Activated CD4-positive, alpha-beta T cell treated with anti-CD3 and anti-CD28 coated beads, Interleukin-10, Interleukin-2, amounts not matched to agents 100 ng/mL and 50 ng/mL, durations not matched to agents 16 hours and 8 hours (primary cell): Measurements from ENCODE around the gene GPX2.
"Not testable (repeated sequence)": the region's sequence is repeated elsewhere in the genome, so short reads cannot be mapped to it uniquely, and the experiment has no call there.

Experiments used
- DNase-seq: peaks from one replicate; pipeline ENCODE4 v3.0.0-alpha.2; 2020

GPX2 gene

DNA sequence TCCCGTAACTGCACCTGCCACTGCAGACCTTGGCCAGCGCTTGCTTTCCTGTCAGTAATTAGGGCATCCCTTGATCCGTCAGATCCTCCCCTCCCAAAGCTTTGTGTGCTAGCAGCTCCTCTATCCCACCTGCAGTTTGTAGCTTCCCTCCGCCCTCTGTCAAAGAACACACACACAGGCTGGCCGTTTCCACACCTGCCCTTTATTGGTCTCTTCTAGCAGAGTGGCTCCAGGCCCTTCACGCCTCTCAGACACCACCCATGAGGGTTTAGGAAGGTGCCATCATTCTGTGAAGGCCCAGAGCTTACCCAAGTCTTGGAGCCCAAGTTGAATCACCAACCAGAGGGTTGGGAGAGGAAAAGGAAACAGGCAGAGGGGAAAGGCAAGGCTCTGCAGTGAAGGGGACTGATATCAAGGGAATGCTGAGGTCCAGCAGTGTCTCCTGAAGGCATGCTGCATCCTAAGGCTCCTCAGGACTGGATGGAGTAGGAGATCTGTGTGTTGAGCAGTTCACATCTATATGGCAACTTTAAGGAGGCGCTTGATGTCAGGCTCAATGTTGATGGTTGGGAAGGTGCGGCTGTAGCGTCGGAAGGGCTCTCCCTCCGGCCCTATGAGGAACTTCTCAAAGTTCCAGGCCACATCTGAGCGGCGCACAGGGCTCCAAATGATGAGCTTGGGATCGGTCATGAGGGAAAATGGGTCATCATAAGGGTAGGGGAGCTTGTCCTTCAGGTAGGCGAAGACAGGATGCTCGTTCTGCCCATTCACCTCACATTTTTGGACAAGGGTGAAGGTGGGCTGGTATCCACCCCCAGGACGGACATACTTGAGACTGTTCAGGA lies 3.4 kb downstream of the GPX2 start:
- DNase-seq: no peak

DNA sequence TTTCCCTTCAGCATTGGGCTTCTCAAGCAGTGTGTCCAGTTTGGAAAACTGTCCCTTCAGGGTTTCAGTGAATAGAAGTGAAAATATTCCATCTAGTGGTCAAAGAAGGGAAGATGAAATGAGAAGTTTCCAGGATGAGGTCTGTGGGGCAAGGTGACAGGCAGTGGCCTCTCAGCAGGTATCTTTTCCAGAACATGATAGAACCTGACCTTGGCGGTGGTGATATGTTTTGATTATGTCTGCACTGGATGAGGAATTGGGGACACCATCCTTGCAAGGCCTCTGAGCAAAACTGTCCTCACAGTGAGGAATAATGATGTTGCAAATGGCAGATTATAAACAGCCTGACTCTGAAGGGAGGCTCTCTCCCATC lies 4.7 kb downstream of the GPX2 start:
- DNase-seq: no peak

DNA sequence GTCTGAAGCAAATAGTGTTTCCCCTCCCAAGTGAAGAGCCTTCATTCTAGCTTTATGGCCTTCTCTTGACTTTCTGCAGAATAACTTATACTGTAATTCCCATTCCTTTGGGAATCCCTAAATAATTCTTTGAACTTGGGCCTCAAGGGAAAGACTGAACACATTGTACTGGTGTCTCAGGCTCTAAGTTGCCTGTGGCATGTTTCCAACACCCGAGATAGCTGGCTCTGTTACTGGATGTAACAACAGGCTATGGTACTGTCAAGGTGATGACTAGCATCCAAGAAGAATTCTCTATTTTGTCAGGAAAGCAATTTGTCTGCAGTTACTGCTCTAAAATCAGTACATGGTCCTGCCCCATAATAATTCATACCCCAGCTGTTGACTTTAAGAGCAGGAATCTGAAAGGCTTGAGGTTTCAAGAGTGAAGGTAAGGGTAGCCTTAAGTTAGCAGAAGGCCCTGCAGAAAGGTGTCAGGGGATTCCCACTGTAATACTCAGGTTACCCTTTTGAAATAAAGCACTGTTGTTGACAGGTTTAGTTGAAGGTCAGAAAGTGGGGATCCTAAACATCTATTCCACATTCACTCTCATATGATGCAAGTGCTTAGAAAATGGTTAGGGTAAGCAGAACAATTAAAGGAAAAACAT lies 5.2 kb downstream of the GPX2 start:
- no peak for DNase-seq

DNA sequence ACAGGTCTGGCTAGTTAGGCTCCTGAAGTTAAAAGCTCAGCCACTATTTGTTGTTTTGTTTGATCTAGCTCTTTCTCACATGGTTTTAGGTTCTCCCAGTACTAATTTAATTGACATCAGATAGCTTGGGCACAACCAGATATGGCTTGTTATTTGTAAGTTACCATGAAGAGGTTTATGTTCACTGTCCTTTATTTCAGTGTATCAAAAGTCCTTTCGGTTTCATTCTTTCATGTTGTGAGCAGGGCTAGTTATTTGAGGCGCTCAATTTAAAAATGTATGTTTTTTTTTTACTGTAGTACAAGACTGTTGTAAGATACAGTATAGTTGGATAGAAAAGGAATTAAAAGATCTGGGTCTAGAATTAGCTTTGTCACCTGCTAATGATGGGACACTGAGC lies 7.0 kb downstream of the GPX2 start:
- no peak for DNase-seq

DNA sequence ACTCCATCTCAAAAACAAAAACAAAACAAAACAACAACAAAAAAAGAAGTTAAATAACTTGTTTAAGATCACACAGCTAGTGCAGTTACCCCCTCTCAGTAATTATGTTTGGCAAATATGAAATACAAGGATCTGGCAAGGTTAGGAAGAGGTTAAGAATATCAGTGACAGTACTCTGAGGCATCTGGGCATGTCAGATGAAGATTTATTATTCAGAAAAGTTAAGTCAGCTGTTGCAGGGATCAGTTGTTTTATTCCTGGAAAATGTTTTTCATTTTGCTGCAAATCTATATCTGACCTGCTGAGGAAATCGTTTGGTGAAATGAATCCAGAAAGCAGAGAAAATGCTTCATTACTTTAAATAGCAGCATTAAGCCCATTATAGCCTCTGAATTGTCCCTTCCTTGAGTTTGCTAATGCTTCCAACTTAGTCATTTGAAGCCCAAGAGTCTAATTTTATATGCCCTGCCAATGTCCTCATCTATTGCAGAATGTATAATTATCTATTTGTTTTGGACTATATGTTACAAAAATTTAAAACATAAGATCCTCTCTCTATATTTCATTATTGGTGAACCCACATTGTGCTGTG lies 8.1 kb downstream of the GPX2 start:
- no peak for DNase-seq

DNA sequence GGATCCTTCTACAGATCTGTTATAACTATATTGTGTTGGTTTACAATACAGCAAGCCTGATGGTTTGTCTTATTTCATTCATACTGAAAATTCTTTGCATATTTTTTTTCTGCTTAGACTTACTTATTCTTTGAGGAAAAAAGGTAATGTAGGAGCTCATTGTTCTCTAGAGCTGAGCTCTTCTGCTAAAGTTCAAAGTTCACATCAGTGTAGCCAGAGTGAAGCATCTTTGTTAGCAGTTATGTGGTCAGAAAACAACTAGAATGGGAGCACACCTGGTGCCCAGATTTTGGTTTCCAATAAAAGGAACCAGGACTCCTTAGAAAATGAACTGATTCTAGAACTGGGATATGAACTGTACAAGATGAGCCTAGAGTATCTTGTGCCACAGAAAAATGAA lies 10.3 kb downstream of the GPX2 start:
- DNase-seq: no peak

DNA sequence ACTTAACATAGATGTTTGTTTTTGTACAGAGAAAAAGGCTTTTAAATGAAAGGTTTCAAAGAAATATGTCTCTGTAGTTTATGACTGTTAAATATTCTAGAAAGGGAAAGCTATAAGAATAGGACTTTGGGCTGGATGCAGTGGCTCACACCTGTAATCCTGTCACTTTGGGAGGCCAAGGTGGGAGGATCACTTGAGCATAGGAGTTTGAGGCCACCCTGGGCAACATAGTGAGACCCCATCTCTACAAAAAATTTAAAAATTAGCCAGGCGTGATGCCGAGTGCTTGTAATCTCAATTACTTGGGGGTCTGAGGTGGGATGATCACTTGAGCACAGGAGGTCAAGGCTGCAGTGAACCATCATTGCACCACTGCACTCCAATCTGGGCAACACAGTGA lies 11.4 kb downstream of the GPX2 start:
- no peak for DNase-seq

DNA sequence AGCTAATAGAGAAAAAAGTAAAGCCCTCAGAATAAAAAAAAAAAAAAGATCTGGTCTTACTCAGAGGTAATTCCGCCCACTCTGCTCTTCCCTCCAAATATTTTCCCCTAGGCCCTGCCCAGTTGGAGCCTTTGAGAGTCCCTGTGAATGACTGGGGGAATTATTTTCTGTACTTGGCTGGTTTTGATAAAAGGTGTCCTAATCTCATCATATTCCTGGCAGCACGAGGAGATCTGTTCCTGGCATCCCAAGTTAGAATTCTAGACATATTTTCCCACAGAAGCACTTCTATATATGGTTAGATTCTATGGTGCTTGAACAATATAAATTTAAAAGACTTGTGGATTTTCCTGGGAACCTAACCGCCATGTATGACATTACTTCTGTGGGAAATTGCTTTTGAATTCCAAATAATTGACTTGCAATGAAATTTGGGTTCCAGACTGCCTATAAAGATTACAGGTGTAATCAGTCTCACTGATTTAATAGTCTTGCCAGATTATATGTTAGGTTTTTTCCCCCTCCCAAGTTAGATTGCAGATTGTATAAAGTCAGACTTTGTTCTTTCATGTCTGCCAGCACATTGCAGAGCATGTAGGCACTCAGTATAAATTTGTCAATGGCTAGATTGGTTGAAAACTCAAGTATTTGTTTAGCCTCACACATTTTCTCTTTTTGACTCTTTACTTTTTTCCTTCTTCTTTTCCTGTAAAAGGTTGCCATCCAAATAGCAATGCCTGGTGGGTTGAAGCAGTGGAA lies 12.3 kb downstream of the GPX2 start:
- no peak for DNase-seq

DNA sequence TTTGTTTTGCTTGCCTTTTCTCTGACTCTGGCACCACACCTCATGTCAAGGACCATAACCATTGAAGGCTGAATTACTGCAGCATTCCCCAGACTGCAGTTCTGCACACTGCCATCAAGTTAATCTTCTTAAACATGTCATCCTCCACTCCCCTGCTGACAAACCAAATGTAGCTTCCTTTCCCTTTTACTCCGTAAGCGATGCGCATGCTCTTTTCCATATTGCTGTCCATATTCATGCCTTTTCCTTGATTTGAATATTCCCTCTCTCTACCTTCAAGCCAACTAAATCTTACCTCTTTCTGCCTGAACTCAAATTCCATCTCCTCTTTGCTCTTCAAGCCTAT lies 13.6 kb downstream of the GPX2 start:
- no peak for DNase-seq

DNA sequence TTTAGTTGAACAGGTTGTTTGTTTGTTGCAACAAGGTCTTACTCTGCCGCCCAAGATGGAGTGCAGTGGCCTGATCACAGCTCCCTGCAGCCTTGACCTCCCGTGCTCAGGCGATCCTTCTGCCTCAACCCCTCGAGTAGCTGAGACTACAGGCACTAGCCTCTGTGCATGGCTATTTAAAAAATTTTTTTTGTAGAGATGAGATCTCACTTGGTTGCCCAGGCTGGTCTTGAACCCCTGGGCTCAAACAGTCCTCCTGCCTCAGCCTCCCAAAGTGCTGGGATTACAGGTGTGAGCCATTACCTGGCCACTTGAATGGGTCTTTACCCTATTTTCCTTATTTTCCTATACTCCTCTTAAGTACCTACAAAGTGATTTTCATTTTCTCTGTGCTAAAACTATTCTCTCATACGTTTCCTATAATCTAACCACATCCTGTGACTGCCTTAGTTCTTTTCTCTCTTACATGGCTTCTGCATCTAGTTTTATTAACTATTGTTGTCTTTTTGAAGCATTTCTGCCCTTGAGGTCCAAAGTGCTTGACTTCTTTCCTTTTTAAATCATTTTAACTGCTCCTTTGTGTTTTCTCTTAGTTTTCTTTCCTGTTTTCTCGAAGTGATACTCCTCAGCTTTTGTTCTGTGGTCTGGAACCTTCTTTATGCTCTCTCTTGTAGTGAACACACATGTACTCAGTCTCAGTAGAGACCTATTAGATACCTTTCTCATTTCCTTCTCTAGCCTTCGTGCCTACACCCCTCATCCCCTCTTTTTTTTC lies 14.1 kb downstream of the GPX2 start:
- peak; percentile 22 for DNase-seq

DNA sequence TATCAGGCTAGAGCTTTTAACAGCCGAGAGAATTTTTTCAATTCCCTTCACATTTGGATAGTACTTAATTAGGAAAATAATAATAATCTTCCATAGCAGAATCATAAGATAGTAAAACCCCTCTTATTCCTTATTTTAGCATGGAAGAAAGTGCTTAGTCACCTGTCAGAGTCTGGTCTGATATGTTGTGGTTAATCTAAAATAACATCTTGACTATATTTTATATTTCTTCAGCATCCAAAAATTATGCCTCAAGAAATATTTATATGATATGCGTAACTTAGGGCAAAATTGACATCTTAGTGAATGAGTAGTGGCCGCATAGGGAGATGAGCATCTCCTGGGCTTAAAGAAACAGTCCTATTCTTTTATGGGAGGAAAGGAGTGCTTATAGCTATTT lies 15.5 kb downstream of the GPX2 start:
- no peak for DNase-seq

DNA sequence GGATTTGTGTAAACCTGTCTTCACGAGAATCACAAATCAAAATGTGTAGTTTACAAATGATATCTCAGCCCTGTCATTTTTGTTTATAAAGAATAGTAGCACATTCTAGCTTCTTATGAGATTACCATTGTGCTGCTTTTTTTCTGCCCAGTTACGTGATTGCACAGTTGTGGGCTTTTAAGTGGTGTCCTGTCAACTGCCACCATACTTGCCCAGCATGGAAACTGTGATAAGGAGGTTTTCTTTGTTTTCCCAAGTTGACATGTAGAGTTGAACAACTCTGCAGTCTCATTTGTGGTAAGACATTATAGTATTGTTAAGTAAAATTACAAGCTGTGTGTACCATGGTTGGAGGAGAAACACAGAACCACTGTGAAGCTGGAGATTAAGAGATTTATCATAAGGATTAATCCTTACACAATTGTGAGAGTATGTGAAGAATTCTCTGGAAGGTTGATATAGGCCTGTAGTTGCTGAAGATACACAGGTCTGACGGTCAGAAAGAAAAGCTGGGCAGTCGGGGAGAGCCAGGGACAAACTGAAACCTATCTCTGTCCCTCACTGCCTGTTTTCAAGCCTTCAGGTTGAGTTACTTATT lies 16.0 kb downstream of the GPX2 start:
- DNase-seq: no peak

DNA sequence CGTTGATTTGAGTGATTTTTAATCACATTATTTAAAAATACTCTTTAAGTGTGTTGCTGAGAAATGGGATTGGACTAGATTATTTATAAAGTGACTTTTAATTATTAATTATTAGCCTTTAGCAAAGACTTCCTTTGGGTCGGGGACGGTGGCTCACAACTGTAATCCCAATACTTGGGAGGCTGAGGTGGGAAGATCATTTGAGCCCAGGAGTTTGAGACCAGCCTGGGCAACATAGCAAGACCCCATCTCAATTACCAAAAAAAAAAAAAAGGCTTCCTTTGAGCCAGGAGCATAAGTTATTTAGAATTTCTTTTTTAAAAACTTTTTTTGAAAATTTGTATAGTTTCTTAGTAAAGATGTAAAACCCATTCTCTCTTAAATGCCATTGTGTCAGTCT lies 19.5 kb downstream of the GPX2 start:
- no peak for DNase-seq

DNA sequence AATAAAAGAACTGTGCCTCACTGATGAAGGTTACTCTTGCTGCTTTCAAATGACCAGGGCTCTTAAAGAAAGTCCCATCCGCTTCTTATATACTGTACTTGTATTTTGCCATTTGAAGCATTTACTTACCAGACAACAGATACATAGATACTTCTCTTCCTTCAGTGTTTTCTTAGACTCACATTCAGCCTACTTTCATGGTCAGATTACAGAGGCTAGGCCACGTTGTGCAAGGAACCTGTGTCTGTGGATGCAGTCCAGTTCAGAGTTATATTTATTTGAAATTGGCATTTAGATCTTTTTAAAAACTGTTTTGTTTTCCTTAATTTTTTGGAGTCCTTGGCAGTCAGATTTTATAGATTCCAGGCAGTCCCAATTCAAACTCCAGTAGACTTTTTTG lies 22.1 kb downstream of the GPX2 start:
- DNase-seq: no peak

DNA sequence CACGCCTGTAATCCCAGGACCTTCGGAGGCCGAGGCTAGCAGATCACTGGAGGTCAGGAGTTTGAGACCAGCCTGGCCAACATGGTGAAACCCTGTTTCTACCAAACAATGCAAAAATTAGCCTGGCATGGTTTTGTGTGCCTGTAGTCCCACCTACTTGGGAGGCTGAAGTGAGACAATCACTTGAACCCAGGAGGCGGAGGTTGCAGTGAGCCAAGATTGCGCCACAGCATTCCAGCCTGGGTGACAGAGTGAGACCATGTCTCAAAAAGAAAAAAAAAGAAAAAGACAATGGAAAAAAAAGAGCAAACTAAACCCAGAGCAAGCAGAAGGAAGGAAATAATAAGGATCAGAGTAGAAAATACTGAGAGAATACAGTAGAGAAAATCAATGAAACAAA lies 22.9 kb downstream of the GPX2 start:
- no peak for DNase-seq

DNA sequence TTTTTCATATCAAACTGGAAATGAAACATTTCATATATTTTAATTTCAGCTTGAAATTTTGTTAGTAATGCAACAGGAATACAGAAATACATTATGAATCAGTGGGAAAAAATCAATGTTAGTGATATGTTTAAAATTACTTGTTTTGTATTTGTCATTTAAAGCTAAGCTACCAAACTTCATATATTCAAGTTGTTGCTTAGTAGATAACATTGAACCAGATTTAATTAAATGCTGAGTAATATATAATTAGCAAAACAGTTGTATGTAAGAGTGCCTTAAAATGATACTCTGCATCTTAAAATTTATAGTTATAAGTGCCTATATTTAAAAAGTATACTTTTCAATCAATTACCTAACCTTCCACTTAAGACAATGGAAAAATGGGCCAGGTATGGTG lies 23.3 kb downstream of the GPX2 start:
- DNase-seq: no peak

DNA sequence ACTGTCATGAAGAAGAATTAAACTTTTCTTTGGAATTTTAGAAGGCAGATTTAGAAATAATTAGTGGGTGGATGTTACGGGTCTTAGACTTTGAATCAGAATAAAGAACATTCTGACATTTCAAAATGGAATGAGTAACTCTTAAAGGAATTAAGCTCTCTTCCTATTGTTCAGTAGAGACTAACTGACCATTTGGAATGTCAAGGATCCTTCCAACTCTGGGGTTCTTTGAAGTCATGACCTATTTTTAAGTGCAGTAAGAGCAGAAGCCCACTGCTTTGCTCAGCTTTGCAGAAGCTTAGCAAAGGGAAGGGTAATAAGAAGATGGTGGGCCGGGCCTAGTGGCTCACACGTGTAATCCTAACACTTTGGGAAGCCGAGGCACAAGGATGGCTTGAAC lies 24.3 kb downstream of the GPX2 start:
- DNase-seq: no peak

DNA sequence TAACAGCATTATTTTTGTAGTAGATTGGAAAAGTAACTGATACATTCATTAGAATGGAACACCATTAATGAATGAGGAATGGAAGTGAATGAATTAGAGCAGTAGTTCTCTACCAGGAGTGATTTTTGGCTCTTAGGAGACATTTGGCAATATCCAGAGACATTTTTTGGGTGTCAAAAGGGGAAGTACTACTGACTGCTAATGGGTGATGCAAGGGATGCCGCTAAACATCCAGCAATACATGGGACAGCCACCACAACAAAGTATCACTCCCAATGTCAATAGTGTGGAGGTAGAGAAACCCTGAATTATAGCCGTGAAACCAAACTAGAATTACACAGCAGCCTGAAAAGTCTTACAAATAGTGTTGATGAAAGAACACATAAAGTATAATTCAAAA lies 26.7 kb downstream of the GPX2 start:
- no peak for DNase-seq

DNA sequence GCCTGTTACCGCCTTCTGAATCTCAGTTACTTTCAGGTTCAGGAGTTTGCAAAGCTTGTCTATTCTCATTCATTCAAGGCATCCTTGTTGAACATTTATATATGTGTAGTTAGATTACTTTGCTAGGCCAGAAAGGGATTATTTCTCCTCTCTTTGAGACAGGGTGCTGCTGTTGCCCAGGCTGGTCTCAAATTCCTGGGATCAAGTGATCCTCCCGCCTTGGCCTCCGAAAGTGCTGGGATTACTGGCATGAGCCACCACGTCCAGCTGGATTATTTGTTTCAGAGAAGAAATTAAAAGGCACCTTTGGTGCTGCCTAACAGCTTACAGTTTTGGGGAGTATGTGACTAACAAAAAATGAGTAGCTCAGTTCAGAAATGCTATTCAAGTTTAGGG lies 27.5 kb downstream of the GPX2 start:
- DNase-seq: no peak

DNA sequence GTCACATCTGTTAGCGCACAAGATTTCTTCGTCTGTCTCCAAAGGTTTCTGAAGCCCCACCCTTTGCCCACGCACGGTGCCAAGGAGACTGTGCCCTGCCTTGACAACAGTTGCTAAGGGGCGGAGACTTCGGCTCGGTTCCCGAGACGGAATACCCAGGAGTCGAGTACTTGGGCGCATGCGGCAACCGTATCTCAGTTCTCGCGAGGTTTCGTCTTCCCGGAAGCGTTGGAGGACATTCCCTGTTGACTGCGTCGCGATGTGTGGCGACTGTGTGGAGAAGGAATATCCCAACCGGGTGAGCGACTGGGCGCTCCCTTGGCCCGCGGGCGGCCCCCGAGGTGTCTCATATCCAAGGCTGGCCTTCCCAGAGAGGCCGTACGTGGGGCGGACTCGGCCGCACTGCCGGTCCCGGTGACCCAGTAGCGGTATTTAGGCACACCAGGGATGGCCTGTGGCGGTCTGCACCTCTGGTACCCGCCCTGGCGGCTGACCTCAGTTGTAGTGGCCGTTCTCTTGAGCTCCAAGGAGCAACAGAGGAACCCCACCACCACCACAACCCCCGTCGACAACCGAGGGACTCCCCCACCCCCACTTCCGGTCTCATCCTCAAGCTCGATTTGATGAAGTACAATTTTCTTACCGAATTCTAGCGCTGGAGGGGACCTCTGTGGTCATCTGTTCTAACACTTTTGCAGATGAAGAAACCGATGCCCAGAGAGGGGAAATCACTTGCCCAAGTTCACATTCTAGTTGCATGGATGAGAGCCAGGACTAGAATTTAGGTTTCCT lies 28.1 kb downstream of the GPX2 start, which contains the start of gene CHURC1:
Gene CHURC1 (plus strand): TSS at position 219 of the 792 bp plus-strand sequence. CDS start 41 bp downstream, at position 260.
- peak; percentile 98 for DNase-seq

DNA sequence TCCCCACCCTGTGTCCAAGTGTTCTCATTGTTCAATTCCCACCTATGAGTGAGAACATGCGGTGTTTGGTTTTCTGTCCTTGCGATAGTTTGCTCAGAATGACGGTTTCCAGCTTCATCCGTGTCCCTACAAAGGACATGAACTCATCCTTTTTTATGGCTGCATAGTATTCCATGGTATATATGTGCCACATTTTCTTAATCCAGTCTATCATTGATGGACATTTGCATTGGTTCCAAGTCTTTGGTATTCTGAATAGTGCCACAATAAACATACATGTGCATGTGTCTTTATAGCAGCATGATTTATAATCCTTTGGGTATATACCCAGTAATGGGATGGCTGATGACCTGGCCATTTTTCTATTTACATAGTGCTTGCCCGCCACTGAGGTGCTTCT lies 29.1 kb downstream of the GPX2 start:
- not testable (repeated sequence) for DNase-seq

DNA sequence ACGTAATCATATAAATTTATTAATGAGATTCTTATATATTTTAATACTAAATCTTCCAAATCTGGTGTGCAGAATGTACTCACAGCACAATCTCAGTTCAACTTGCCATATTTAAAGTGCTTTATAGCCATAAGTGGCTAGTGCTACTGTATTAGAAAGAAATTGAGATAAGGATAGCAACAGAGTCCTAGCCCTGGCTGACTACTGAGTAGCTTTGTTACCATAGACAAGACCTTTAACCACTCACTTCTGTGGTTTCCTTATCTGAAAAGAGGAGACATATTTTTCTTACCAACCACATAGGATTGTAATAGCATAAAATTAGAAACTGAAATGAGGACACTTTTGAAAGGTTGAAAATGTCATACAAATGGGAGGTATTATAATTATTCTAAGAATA lies 30.3 kb downstream of the GPX2 start:
- DNase-seq: no peak
